HEK293 (cell line): ENCODE measurements around the gene PARVA.

ENCODE experiments used
- CTCF ChIA-PET: fragments of 350-600 bp; formaldehyde crosslinking; extraction: SDS; loops from one replicate; lab custom pipeline; 2021; ENCODE audit warnings: antibody characterized with exemption; lab: Yijun Ruan, JAX
- POLR2A ChIA-PET: fragments of 300-600 bp; formaldehyde crosslinking; extraction: SDS; loops from one replicate; lab custom pipeline; 2020; ENCODE audit warnings: antibody characterized with exemption, inconsistent platforms; lab: Yijun Ruan, JAX
- H3K27ac ChIP-seq: fragments of 200-500 bp; sonication (Bioruptor generic); 2 replicates; pipeline ENCODE4 v1.5.1; 2014; ENCODE audit warnings: low read depth, low read length, control low read depth, inconsistent platforms; ENCODE audit errors: extremely low read depth
- H3K36me3 ChIP-seq, 2 experiments: fragments of 200-500 bp in 1 of 2; sonication (Bioruptor generic) in 1 of 2; 1 replicate in 1 of 2; 2 replicates in 1 of 2; pipeline ENCODE4 v1.5.1; 2014 to 2017; ENCODE audit warnings: inconsistent platforms in 2 of 2, low read length in 2 of 2; ENCODE audit not compliant: control insufficient read depth in 2 of 2, insufficient read depth in 1 of 2
- H3K4me1 ChIP-seq: fragments of 200-500 bp; sonication (Bioruptor generic); 2 replicates; pipeline ENCODE4 v1.5.1; 2014; ENCODE audit warnings: mild to moderate bottlenecking, low read length, inconsistent platforms; ENCODE audit not compliant: control insufficient read depth, insufficient read depth
- H3K4me3 ChIP-seq: 2 replicates; pipeline ENCODE4 v1.5.1; 2011; ENCODE audit warnings: low read depth, mild to moderate bottlenecking, control low read depth, low read length, moderate library complexity
- H3K9me3 ChIP-seq: fragments of 200-500 bp; sonication (Bioruptor generic); 2 replicates; pipeline ENCODE4 v1.5.1; 2014; ENCODE audit warnings: low read depth, low read length, inconsistent platforms; ENCODE audit not compliant: control insufficient read depth, insufficient read depth
- GLI2 ChIP-seq: fragments of 450-650 bp; formaldehyde crosslinking; IDR thresholded peaks from 2 replicates; pipeline ENCODE4; 2017; ENCODE audit warnings: missing biosample characterization, missing genetic modification characterization, low read depth, borderline replicate concordance
- SALL2 ChIP-seq: fragments of 450-650 bp; formaldehyde crosslinking; IDR thresholded peaks from 2 replicates; pipeline ENCODE4 v1.5.0; 2017; ENCODE audit warnings: missing biosample characterization, mild to moderate bottlenecking, missing genetic modification characterization, borderline replicate concordance
- SETDB1 ChIP-seq: IDR thresholded peaks from one replicate; pipeline ENCODE4 v1.6.1; 2017; ENCODE audit warnings: mild to moderate bottlenecking, low read length, moderate library complexity, mixed read lengths; ENCODE audit not compliant: insufficient read length
- SP7 ChIP-seq: fragments of 450-650 bp; formaldehyde crosslinking; IDR thresholded peaks from 2 replicates; pipeline ENCODE4 v1.5.1; 2016; ENCODE audit warnings: missing biosample characterization, missing genetic modification characterization
- ZEB2 ChIP-seq: fragments of 450-650 bp; formaldehyde crosslinking; IDR thresholded peaks from 2 replicates; pipeline ENCODE4 v1.5.1; 2016; ENCODE audit warnings: missing biosample characterization, missing genetic modification characterization
- ZNF146 ChIP-seq: fragments of 450-650 bp; formaldehyde crosslinking; IDR thresholded peaks from 2 replicates; pipeline ENCODE4 v1.5.1; 2016; ENCODE audit warnings: missing biosample characterization, missing genetic modification characterization
- ZNF155 ChIP-seq: fragments of 450-650 bp; formaldehyde crosslinking; IDR thresholded peaks from 2 replicates; pipeline ENCODE4 v1.5.1; 2016; ENCODE audit warnings: missing biosample characterization, missing genetic modification characterization
- ZNF214 ChIP-seq: fragments of 450-650 bp; formaldehyde crosslinking; IDR thresholded peaks from 2 replicates; pipeline ENCODE4 v1.5.1; 2017; ENCODE audit warnings: missing biosample characterization, mild to moderate bottlenecking, missing genetic modification characterization, borderline replicate concordance
- ZNF324 ChIP-seq: fragments of 450-650 bp; formaldehyde crosslinking; IDR thresholded peaks from 2 replicates; pipeline ENCODE4 v1.5.1; 2016; ENCODE audit warnings: missing biosample characterization, missing genetic modification characterization
- ZNF423 ChIP-seq: fragments of 450-650 bp; formaldehyde crosslinking; IDR thresholded peaks from 2 replicates; pipeline ENCODE4 v1.5.1; 2016; ENCODE audit warnings: missing biosample characterization, missing genetic modification characterization
- ZNF426 ChIP-seq: fragments of 450-650 bp; formaldehyde crosslinking; IDR thresholded peaks from 2 replicates; pipeline ENCODE4 v1.5.1; 2017; ENCODE audit warnings: missing biosample characterization, missing genetic modification characterization, mild to moderate bottlenecking, inconsistent platforms, moderate library complexity
- ZNF48 ChIP-seq: fragments of 450-650 bp; formaldehyde crosslinking; IDR thresholded peaks from 2 replicates; pipeline ENCODE4 v1.5.1; 2016; ENCODE audit warnings: missing biosample characterization, missing genetic modification characterization
- ZNF561 ChIP-seq: fragments of 450-650 bp; IDR thresholded peaks from 2 replicates; pipeline ENCODE4 v1.5.1; 2018; ENCODE audit warnings: missing biosample characterization, missing genetic modification characterization, borderline replicate concordance
- ZNF707 ChIP-seq: fragments of 450-650 bp; formaldehyde crosslinking; IDR thresholded peaks from 2 replicates; pipeline ENCODE4 v1.5.1; 2016; ENCODE audit warnings: missing biosample characterization, missing genetic modification characterization
- ZNF785 ChIP-seq: fragments of 450-650 bp; formaldehyde crosslinking; IDR thresholded peaks from 2 replicates; pipeline ENCODE4 v1.5.1; 2016; ENCODE audit warnings: missing biosample characterization, missing genetic modification characterization
- ZNF830 ChIP-seq: fragments of 450-650 bp; IDR thresholded peaks from 2 replicates; pipeline ENCODE4 v1.5.0; 2018; ENCODE audit warnings: missing biosample characterization, missing genetic modification characterization, low read depth, mild to moderate bottlenecking, moderate library complexity
- TF ChIP-seq, protein P1 (sequence below): fragments of 450-650 bp; formaldehyde crosslinking; IDR thresholded peaks from 2 replicates; pipeline ENCODE4 v1.5.1; 2016; ENCODE audit warnings: missing biosample characterization, missing genetic modification characterization
- TF ChIP-seq, protein P2 (sequence below): fragments of 450-650 bp; formaldehyde crosslinking; IDR thresholded peaks from 2 replicates; pipeline ENCODE4 v1.5.1; 2016; ENCODE audit warnings: missing biosample characterization, missing genetic modification characterization
- TF ChIP-seq, protein P3 (sequence below): fragments of 450-650 bp; formaldehyde crosslinking; conservative IDR thresholded peaks from 2 replicates; pipeline ENCODE4 v1.5.1; 2016; ENCODE audit warnings: low read depth, missing biosample characterization, missing genetic modification characterization

Gene PARVA

DNA sequence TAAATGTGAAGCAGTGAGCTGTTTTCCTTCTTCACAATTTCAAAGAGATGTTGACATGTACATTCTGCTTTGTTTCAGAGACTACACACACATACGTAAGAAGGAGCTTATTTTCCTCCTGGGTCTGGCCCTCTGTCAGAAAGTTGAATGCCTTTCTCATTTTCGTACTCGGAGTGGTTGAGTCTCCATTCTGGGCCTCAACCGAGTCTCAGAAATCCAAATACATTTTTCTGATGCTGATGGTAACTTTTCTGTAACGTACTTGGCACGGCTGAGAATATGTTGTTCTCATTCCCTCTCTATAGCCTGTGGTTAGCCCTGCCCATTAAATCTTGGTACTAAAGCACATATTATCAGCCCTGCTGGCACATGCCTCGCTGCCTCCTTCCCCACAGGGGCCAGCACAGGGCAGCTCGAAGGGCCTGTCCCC, 25.3 kb downstream of the PARVA start:
- ChIA-PET POLR2A (no interaction called here), CTCF (interaction anchor here (0.8 to 2.0 kb wide), 4 partner anchors 8 to 274 kb away, joined by 3 to 6 read pairs (median 3); no protein-coding TSS in a partner anchor)
- Histone ChIP-seq H3K9me3 (no peaks in the 10 kb centered on the region), H3K4me1 (no peaks in the 10 kb centered on the region), H3K4me3 (no peak overlapping the region), H3K27ac (no peak overlapping the region), H3K36me3 (no peaks in the 10 kb centered on the region)
- TF ChIP-seq, protein P1, sequence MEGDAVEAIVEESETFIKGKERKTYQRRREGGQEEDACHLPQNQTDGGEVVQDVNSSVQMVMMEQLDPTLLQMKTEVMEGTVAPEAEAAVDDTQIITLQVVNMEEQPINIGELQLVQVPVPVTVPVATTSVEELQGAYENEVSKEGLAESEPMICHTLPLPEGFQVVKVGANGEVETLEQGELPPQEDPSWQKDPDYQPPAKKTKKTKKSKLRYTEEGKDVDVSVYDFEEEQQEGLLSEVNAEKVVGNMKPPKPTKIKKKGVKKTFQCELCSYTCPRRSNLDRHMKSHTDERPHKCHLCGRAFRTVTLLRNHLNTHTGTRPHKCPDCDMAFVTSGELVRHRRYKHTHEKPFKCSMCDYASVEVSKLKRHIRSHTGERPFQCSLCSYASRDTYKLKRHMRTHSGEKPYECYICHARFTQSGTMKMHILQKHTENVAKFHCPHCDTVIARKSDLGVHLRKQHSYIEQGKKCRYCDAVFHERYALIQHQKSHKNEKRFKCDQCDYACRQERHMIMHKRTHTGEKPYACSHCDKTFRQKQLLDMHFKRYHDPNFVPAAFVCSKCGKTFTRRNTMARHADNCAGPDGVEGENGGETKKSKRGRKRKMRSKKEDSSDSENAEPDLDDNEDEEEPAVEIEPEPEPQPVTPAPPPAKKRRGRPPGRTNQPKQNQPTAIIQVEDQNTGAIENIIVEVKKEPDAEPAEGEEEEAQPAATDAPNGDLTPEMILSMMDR (tag by site-specific recombination), result no peak
- TF ChIP-seq ZNF561 (tag by site-specific recombination) (no peak), ZNF426 (tag by site-specific recombination) (no peak), ZNF324 (tag by site-specific recombination) (no peak), ZNF707 (tag by site-specific recombination) (no peak), SETDB1 (no peak), ZNF146 (tag by site-specific recombination) (no peak), ZNF785 (tag by site-specific recombination) (no peak), ZNF423 (no peak), ZNF830 (tag by site-specific recombination) (no peak), ZNF155 (tag by site-specific recombination) (no peak), GLI2 (tag by site-specific recombination) (no peak), ZNF48 (tag by site-specific recombination) (no peak), ZNF214 (no peak), SP7 (tag by site-specific recombination) (no peak), SALL2 (tag by site-specific recombination) (no peak), ZEB2 (tag by site-specific recombination) (no peak)
- TF ChIP-seq, protein P2, sequence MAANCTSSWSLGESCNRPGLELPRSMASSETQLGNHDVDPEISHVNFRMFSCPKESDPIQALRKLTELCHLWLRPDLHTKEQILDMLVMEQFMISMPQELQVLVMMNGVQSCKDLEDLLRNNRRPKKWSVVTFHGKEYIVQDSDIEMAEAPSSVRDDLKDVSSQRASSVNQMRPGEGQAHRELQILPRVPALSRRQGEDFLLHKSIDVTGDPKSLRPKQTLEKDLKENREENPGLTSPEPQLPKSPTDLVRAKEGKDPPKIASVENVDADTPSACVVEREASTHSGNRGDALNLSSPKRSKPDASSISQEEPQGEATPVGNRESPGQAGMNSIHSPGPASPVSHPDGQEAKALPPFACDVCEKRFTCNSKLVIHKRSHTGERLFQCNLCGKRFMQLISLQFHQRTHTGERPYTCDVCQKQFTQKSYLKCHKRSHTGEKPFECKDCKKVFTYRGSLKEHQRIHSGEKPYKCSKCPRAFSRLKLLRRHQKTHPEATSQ (tag by site-specific recombination), result no peak
- TF ChIP-seq, protein P3, sequence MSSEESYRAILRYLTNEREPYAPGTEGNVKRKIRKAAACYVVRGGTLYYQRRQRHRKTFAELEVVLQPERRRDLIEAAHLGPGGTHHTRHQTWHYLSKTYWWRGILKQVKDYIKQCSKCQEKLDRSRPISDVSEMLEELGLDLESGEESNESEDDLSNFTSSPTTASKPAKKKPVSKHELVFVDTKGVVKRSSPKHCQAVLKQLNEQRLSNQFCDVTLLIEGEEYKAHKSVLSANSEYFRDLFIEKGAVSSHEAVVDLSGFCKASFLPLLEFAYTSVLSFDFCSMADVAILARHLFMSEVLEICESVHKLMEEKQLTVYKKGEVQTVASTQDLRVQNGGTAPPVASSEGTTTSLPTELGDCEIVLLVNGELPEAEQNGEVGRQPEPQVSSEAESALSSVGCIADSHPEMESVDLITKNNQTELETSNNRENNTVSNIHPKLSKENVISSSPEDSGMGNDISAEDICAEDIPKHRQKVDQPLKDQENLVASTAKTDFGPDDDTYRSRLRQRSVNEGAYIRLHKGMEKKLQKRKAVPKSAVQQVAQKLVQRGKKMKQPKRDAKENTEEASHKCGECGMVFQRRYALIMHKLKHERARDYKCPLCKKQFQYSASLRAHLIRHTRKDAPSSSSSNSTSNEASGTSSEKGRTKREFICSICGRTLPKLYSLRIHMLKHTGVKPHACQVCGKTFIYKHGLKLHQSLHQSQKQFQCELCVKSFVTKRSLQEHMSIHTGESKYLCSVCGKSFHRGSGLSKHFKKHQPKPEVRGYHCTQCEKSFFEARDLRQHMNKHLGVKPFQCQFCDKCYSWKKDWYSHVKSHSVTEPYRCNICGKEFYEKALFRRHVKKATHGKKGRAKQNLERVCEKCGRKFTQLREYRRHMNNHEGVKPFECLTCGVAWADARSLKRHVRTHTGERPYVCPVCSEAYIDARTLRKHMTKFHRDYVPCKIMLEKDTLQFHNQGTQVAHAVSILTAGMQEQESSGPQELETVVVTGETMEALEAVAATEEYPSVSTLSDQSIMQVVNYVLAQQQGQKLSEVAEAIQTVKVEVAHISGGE (tag by site-specific recombination), result no peak
